Thyroid gland (tissue), 4 donors: ENCODE data around the gene ARFGEF2. TPM values are rescaled to one million over a fixed set of nuclear protein-coding genes. Genes with fewer than 3 reads are reported as not detected.

ENCODE experiments used
- DNase-seq, 2 donors: peaks; one replicate each; pipeline ENCODE4 v3.0.0-alpha.2; 2019
- H3K27ac ChIP-seq, 3 donors: fragments of 200-600 bp; sonication (generic); 1 replicate in 2 of 3; 2 replicates in 1 of 3; pipeline ENCODE4 v1.5.1; 2016 to 2019; ENCODE audit warnings: mild to moderate bottlenecking in 1 of 3, moderate library complexity in 1 of 3
- H3K27me3 ChIP-seq: fragments of 200-600 bp; sonication (generic); one replicate; pipeline ENCODE4 v1.5.1; 2019
- H3K36me3 ChIP-seq, 2 donors: fragments of 200-600 bp; sonication (generic); one replicate each; pipeline ENCODE4 v1.5.1; 2016 to 2019
- H3K4me1 ChIP-seq, 2 donors: fragments of 200-600 bp; sonication (generic); one replicate each; pipeline ENCODE4 v1.5.1; 2017 to 2019
- H3K4me3 ChIP-seq, 3 donors: fragments of 200-600 bp; sonication (generic); replicated peaks in 1 of 3; 1 replicate in 2 of 3; 2 replicates in 1 of 3; pipeline ENCODE4 v1.5.1; 2016; ENCODE audit warnings: mild to moderate bottlenecking in 1 of 3
- H3K9me3 ChIP-seq: fragments of 200-600 bp; sonication (generic); one replicate; pipeline ENCODE4 v1.5.1; 2017
- CTCF ChIP-seq, 6 experiments: fragments of 200-600 bp in 3 of 6; fragments of 450-650 bp in 3 of 6; sonication (generic) in 3 of 6; IDR thresholded peaks; one replicate each; pipeline ENCODE4 v1.5.1; 2016 to 2019; ENCODE audit warnings: antibody characterized with exemption in 6 of 6, mild to moderate bottlenecking in 2 of 6, inconsistent platforms in 1 of 6, moderate library complexity in 1 of 6
- POLR2A ChIP-seq, 2 donors: fragments of 450-650 bp; IDR thresholded peaks; one replicate each; pipeline ENCODE4 v1.6.1; 2017; ENCODE audit warnings: antibody characterized with exemption in 2 of 2, mild to moderate bottlenecking in 2 of 2, moderate library complexity in 1 of 2
- WGBS, 2 donors: methylation state at CpG; one replicate each; pipeline ENCODE4 v1.1.5; 2017; 5-methylcytosine and 5-hydroxymethylcytosine counted together
- intact Hi-C: fragments of 100-400 bp; cut with DNase I; formaldehyde crosslinking; loops from one replicate; pipeline ENCODE4 v1.15.1; 2023
- total RNA-seq, 4 donors: library from RNA; depleted of rRNA; stranded (reverse); fragments of >200 nt; gene quantifications; one replicate each; pipeline ENCODE4 v1.2.3, GENCODE V29; 2016

Gene ARFGEF2
- total RNA-seq, 4 donors from 2014 or later, result 92.3 to 131 (median 101) TPM

GRCh38 chr20:48926821-48927220 lies 5.3 kb downstream of the ARFGEF2 start:
- DNase-seq, result no peak
- H3K9me3 ChIP-seq, result no peaks in the 10 kb centered on the region
- TF ChIP-seq POLR2A (IDR thresholded peaks at IDR 0.05), result no peak
- no peak for TF ChIP-seq CTCF (IDR thresholded peaks at IDR 0.05)
- H3K27me3 ChIP-seq, result no peaks in the 10 kb centered on the region
- intact Hi-C loops, result no loop called here
- peaks cover 69 to 71% of the 10 kb centered on the region in 2 donors for H3K4me1 ChIP-seq
- peak overlapping the region in 2 of 3 donors; percentile 69 to 86 for H3K27ac ChIP-seq
- H3K36me3 ChIP-seq, result no peaks in the 10 kb centered on the region
- peak overlapping the region in 1 of 3 donors; percentile 3 for H3K4me3 ChIP-seq
- 76 to 83% methylated on average over 3 of the region's 3 CpGs for WGBS, 2 donors

- intact Hi-C loops, result no loop called here
- Histone ChIP-seq H3K9me3 (no peaks in the 10 kb centered on the region), H3K36me3 (no peaks in the 10 kb centered on the region), H3K27me3 (no peaks in the 10 kb centered on the region), H3K27ac (peak overlapping the region; percentile 86 to 96 (median 93)), H3K4me3 (no peak overlapping the region), H3K4me1 (peaks cover 78 to 83% of the 10 kb centered on the region in 2 donors)
- peak; percentile 69 to 73 for DNase-seq
- TF ChIP-seq CTCF (IDR thresholded peaks at IDR 0.05) (no peak), POLR2A (IDR thresholded peaks at IDR 0.05) (peak in 1 of 2 donors; percentile 67)
- WGBS, 2 donors, result 35 to 38% methylated on average over 3 of the region's 3 CpGs
Observed at GRCh38 chr20:48928832-48929725, 7.6 kb downstream of the ARFGEF2 start.

GRCh38 chr20:48930035-48930434 lies 8.5 kb downstream of the ARFGEF2 start:
- DNase-seq, result no peak
- Histone ChIP-seq H3K9me3 (no peaks in the 10 kb centered on the region), H3K36me3 (no peaks in the 10 kb centered on the region), H3K27me3 (no peaks in the 10 kb centered on the region), H3K27ac (peak overlapping the region; percentile 86 to 96 (median 93)), H3K4me3 (no peak overlapping the region), H3K4me1 (peaks cover 76 to 92% of the 10 kb centered on the region in 2 donors)
- WGBS, 2 donors, result 92 to 94% methylated on average over 6 of the region's 6 CpGs
- intact Hi-C loops, result no loop called here
- TF ChIP-seq CTCF (IDR thresholded peaks at IDR 0.05), result no peak
- TF ChIP-seq POLR2A (IDR thresholded peaks at IDR 0.05), result no peak

GRCh38 chr20:48930878-48931277 lies 9.4 kb downstream of the ARFGEF2 start:
- intact Hi-C loops, result no loop called here
- no peaks in the 10 kb centered on the region for H3K9me3 ChIP-seq
- no peaks in the 10 kb centered on the region for H3K36me3 ChIP-seq
- DNase-seq, result peak in 1 of 2 donors; percentile 26
- peak overlapping the region; percentile 86 to 96 (median 93) for H3K27ac ChIP-seq
- H3K27me3 ChIP-seq, result no peaks in the 10 kb centered on the region
- no peak for TF ChIP-seq CTCF (IDR thresholded peaks at IDR 0.05)
- TF ChIP-seq POLR2A (IDR thresholded peaks at IDR 0.05), result no peak
- 67% methylated on average over 7 of the region's 7 CpGs for WGBS, 2 donors
- no peak overlapping the region for H3K4me3 ChIP-seq
- H3K4me1 ChIP-seq, result peaks cover 69 to 89% of the 10 kb centered on the region in 2 donors
